ENCODE measurements around the gene WNT9A. TPM values are rescaled to one million over a fixed set of nuclear protein-coding genes. Genes with fewer than 3 reads are reported as not detected.
A peak's percentile ranks its signal among the peaks of the same experiment; 100 is the strongest.
"Not testable (repeated sequence)": the region's sequence is repeated elsewhere in the genome, so short reads cannot be mapped to it uniquely, and the experiment has no call there.

The WNT9A gene, protein sequence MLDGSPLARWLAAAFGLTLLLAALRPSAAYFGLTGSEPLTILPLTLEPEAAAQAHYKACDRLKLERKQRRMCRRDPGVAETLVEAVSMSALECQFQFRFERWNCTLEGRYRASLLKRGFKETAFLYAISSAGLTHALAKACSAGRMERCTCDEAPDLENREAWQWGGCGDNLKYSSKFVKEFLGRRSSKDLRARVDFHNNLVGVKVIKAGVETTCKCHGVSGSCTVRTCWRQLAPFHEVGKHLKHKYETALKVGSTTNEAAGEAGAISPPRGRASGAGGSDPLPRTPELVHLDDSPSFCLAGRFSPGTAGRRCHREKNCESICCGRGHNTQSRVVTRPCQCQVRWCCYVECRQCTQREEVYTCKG
- 0.64 and 0.76 TPM in 2 replicates for total RNA-seq

DNA sequence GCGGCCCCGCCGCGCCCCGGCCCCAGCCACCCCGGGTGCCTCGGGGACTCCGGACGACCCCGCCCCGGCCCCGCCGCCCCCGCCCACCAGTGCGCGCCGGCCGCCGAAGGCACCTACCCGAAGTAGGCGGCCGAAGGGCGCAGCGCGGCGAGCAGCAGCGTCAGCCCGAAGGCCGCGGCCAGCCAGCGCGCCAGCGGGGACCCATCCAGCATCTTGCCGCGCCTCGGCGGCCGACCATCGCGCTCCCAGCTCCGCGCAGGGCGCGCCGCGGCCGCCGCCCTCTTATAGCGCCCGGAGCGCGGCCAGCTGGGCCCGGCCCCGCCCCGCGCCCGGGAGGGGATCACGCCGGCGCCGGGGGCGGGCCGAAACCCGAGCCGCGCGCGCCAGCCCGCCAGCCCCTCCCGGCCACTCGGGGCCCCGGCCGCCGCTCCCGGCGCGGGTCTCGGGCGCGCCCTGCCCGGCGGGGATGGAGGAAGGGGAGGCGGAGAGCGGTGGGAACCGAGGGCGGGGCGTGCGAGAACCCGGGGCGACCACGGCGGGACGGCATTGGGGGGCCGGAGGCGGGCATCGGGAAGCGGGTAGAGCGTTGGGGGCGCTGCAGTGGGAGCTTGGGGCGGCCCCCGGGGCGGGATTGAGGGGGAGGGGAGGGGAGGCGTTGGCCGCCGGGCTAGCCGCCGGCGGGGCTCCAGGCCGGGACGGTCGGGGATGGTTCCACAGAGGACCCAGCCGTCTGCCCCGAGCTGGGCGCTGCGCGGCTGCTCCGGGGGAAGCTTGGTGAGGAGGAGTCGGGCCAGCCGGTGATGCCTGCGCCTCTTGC, at the start of gene WNT9A:
TSS of gene WNT9A (minus strand) at position 257 of the 817 bp plus-strand sequence. CDS start at position 212, 45 bp downstream.
- peak in 1 of 2 donors; percentile 75 for DNase-seq (ENCODE audit: low read depth in 2 of 2)

DNA sequence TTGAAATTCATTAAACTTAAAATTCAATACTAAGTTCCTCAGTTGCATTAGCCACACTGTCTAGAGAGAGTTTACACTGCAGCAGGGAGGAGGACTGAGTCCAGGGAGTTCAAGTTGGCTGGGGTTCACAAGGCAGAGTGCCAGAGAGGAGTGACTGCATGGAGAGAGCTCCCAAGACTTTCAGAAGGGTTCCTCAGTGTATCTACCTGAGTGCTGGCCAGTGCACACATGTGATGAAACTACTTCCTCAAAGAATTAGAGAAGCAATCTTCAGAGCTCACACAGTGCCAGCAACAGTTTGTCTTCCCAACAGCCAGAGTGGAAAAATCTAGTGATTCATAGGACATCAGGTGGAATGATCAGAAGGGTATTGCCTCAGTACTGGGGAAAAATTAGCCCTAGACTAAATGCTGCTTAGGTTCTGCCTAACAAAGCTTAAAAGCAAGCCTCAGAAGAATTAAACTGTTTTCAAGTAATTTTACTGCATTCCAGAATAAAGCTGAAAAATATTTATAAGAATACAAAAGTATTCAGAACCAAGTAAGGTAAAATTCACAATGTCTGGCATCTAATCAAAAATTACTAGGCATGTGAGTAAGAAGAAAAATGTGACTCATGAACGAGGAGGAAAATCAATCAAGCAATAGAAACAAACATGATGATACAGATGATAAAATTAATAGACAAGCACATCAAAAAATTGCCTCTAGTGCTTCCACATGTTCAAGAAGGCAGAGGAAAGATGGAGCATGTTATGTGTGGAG, 48.6 kb upstream of the WNT9A start:
- no peak for DNase-seq (ENCODE audit: low read depth in 2 of 2)

DNA sequence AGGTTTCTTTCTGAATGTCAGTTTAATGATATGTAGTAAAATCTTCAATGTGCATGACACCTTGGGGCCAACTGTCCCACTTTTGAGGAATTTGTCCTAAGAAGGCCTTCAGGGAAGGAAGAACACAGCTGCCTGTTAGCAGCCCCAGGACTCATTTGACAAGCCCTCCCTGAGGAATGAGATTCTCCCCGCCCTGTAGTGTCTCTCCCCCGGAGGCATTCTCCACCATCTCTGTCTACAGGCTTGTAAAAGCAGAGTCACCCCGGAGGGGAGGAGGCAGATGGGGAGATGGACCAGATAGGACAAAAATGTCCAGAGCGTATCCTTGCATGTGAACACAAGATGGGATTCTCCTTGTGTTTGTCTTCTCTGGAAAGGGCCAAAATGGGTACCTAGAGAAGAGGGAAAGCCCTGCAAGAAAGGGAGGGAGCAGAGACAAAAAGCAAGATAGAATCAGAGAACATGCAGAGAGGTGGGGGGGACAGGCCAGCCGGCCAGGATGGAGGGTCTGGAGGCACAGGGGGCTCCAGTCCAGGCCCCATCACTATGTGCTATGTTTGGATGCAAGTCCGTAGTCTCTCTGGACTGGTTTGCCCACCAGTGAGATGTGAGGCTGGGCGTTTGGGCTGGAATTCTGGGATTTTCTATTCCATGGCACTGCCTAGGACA, 47.0 kb upstream of the WNT9A start:
- DNase-seq (ENCODE audit: low read depth in 2 of 2): no peak

DNA sequence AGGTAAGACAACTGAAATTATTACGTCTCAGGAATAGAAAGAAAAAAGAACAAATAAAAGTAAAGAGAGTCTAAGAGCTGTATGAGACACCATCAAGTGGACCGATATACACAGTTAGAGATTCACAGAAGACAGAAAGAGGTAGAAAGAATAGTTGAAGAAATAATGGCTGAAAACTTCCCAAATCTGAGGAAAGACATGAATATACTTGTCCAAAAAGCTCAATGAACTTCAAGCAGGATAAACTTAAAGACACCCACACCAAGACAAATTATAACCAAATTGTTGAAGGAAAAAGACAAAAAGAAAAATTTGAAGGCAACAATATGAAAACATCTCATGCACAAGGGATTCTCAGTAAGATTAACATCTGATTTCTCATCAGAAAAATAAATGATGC, 39.4 kb upstream of the WNT9A start:
- no peak for DNase-seq (ENCODE audit: low read depth in 2 of 2)

DNA sequence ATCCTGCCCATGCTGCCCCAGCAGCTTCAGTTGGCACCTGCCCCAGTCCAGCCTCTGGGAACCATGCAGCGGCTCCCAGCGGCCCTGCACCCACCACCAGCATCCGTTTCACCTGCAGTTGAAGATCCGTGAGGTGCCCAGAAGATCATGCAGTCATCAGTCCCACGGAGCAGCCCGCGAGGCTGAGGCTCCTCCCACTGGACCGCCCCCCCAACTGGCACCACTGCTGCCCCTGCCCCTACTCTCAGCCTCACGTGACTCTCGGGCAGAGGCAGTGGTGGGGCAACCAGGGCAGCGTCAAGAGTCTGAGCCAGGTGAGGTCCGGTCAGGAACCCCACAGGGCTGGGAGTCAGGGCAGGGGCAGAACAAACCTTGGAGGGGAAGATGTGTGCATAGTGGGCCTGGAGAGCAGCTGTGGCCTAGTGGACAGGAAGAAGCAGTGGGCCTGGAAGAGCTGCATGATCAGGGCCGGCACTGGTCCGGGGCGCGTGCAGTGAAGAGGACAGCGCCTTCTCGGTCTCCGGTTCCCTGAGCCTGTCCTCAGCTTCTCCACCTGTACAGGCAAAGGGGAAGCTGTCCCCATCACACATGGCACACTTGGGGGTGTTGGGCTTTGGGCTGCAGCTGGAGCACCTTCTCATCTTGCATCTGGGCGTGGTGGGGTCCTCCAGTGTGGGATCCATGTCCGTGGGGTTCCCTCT, 28.0 kb upstream of the WNT9A start:
- DNase-seq (ENCODE audit: low read depth in 2 of 2): not testable (repeated sequence)

DNA sequence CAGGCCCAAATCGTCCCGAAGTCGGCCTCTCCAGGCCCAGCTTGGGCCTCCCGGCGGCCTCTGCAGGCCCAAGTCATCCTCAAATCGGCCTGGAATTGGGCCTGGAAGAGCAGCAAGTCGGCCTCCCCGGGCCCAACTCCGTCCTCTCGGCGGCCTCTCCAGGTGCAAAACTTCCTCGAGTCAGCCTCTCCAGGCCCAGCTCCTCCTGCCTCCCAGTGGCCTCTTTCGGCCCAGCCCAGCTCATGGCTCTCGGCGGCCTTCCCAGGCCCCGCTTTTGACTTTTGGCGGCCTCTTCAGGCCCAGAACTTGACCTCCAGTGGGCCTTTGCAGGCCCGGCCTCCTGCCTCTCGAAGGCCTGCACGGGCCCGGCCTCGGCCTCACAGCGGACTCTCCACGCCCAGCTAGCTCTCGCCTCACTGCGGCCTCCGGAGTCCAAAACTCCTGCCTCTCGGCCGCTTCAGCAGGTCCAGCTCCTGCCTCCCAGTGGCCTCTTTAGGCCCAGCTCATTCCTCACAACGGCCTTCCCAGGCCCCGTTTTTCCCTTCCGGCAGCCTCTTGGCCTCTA, 26.1 kb upstream of the WNT9A start:
- DNase-seq (ENCODE audit: low read depth in 2 of 2): not testable (repeated sequence)

DNA sequence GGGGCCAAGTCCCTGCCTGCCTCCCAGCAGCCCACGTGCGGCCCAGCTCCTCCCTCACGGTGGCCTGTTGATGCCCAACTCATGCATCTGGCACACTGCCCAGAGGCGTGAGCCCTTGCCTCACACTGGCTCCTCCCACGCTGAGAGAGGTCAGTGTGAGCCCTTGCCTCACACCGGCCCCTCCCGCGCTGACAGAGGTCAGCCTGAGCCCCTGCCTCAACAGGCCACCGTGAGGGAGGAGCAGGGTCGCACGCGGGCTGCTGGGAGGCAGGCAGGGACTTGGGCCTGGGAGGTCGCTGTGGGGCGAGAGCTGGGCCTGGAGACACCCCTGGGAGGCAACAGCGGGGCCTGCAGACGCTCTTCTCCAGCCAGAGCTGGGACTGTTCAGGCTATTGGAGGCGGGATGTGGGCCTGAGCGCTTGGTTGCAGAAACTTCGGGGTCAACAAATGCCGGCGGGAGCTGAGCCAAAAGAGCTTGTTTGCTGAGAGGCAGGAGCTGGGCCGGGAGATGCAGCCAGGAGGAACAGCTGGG, 25.2 kb upstream of the WNT9A start:
- DNase-seq (ENCODE audit: low read depth in 2 of 2): not testable (repeated sequence)

DNA sequence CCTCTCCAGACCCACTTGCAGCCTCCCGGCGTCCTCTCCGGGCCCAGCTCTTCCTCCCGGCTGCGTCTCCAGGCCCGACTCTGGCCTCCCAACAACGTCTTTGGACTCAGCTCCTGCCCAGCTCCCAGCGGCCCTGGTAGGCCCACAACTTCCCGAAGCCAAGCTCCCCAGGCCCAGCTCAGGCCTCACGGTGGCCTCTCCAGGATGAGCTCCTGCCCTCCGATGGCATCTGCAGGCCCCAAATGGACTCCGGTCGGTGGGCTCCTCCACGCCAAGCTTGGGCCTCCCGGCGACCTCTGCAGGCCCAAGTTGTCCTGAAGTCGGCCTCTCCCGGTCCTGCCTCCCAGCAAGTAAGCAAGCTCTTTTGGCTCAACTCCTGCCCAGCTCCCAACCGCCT, 24.5 kb upstream of the WNT9A start:
- not testable (repeated sequence) for DNase-seq (ENCODE audit: low read depth in 2 of 2)

DNA sequence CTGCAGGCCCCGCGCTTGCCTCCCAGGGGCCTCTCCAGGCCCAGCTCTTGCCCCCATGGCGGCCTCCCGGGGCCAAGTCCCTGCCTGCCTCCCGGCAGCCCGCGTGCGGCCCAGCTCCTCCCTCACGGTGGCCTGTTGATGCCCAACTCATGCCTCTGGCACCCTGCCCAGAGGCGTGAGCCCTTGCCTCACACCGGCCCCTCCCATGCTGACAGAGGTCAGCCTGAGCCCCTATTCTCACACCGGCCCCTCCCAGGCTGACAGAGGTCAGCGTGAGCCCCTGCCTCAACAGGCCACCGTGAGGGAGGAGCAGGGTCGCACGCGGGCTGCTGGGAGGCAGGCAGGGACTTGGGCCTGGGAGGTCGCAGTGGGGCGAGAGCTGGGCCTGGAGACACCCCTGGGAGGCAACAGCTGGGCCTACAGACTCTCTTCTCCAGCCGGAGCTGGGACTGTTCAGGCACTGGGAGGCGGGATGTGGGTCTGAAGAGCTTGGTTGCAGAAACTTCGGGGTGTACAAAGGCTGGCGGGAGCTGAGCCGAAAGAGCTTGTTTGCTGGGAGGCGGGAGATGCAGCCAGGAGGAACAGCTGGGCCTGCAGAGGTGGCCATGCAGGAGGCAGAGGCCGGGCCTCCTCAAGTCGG, 24.0 kb upstream of the WNT9A start:
- not testable (repeated sequence) for DNase-seq (ENCODE audit: low read depth in 2 of 2)

DNA sequence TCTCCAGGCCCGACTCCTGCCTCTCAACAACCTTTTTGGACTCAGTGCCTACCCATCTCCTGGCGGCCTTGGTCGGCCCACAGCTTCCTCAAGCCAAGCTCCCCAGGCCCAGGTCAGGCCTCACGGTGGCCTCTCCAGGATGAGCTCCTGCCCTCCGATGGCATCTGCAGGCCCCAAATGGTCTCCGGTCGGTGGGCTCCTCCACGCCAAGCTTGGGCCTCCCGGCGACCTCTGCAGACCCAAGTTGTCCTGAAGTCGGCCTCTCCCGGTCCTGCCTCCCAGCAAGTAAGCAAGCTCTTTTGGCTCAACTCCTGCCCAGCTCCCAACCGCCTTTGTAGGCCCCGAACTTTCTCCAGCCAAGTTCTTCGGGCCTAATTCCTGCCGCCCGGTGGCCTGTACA, 23.5 kb upstream of the WNT9A start:
- not testable (repeated sequence) for DNase-seq (ENCODE audit: low read depth in 2 of 2)

DNA sequence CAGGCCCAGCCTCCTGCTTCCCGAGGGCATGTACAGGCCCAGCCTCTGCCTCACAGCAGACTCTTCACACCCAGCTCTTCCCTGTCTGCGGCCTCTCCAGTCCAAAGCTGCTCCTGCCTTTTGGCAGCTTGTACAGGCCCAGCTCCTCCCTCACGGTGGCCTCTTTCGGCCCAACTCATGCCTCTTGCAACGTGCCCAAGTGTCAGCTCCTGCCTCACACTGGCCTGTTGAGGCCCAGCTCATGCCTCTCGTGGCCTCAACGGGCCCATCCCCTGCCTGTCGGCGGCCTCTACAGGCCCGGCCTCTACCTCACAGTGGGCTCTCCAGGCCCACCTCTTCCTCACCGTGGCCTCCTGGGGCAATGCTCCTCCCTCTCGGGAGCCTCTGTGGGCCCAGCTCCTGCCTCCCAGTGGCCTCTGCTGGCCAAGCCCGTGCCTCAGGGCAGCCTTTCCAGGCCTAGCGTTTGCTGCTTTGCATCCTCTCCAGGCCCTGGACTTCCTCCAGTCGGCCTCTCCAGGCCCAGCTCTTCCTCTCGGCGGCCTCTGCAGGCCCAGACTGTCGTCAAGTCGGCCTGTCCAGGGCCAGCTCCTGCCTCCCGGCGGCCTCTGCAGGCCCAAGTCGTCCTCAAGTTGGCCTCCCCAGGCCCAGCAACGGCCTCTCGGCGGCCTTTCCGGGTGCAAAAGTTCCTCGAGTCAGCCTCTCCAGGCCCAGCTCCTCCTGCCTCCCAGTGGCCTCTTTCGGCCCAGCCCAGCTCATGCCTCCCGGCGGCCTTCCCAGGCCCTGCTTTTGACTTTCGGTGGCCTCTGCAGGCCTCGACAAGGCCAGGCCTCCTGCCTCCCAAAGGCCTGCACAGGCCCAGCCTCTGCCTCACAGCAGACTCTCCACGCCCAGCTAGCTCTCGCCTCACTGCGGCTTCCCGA, 22.6 kb upstream of the WNT9A start:
- DNase-seq (ENCODE audit: low read depth in 2 of 2): not testable (repeated sequence)

DNA sequence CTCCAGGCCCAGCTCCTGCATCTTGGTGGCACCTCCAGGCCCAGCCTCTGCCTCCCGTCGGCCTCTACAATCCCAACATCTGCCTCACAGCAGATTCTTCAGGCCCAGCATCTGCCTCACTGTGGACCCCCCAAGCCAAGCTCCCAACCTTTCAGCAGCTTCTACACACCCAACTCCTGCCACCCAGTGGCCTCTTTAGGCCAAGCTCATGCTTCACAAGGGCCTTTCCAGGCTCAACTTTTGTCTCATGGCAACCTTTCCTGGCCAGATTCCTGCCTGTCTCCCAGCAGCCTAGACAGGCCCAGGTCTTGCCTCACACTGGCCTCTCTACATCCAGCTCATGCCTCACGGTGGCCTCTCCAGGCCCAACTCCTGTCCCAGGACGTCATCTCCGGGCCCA, 20.1 kb upstream of the WNT9A start:
- not testable (repeated sequence) for DNase-seq (ENCODE audit: low read depth in 2 of 2)

DNA sequence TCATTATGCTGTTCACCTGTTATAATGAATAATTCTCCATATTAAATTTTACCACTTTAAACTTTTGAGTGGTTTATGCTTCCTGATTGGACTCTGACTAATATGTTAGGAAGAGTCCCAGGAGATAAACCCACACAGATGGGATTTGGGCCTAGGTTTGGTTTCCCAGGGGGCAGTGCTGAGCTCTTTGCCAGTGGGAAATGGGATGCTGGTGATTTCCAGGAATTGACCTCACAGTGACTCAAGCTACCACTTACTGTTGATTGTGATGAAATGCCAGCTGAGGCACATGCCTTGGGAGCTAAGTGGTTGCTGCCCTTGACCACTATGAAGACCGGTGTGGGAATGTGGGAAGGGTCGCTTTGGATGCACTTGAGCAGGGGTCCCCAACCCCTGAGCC, 19.0 kb upstream of the WNT9A start:
- not testable (repeated sequence) for DNase-seq (ENCODE audit: low read depth in 2 of 2)

DNA sequence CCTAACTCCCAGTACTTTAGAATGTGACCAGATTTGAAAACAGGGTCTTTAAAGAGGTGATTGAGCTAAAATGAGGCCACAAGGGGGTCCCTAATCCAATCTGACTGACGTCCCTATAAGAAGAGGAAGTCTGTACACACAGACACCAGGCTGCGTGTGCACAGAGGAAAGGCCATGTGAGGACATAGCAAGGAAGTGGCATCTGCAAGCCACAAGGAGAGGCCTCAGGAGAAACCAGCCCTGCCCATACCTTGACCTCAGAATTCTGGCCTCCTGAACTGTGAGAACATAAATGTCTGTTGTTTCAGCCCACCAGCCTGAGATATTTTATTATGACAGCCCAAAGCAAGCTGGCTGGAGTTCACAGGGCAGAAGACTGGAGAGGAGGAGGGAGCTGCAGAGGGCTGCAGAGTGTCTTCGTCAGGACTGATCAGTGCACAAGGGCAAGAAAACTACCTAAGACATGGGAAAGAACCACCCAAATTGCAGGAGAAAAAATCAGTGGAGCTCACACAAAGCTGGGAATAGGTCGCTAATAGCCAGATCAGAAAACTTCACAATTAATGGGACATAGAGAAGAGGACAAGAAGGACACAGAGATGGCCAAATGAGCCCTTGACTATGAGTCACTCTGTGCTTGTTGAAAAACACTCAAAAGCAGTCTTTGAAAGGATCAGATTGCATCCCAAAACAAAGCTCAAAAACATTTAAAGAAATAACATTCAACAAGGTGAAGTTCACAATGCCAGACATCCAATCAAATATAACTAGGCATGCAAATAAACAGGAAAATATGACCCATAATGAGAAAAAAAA, 14.1 kb upstream of the WNT9A start:
- DNase-seq (ENCODE audit: low read depth in 2 of 2): no peak

DNA sequence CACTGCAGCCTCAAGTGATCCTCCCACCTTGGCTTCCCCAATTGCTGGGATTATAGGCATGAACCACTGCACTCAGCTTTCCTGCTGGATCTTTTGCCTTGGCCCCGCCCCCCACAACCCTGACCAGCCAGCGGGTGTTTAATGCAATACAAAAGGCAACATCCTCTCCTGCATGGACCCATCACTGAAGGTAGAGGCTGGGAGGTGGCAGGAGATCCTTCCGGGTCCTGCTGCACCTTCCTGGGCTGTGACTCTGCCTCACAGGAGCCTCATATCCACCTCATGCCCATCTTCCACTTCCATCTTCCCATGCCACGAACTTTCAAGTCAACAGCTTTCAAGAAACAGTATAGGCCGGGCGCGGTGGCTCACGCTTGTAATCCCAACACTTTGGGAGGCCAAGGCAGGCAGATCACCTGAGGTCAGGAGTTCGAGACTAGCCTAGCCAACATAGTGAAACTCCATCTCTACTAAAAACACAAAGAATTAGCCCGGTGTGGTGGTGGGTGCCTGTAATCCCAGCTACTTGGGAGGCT, 11.7 kb upstream of the WNT9A start:
- no peak for DNase-seq (ENCODE audit: low read depth in 2 of 2)

DNA sequence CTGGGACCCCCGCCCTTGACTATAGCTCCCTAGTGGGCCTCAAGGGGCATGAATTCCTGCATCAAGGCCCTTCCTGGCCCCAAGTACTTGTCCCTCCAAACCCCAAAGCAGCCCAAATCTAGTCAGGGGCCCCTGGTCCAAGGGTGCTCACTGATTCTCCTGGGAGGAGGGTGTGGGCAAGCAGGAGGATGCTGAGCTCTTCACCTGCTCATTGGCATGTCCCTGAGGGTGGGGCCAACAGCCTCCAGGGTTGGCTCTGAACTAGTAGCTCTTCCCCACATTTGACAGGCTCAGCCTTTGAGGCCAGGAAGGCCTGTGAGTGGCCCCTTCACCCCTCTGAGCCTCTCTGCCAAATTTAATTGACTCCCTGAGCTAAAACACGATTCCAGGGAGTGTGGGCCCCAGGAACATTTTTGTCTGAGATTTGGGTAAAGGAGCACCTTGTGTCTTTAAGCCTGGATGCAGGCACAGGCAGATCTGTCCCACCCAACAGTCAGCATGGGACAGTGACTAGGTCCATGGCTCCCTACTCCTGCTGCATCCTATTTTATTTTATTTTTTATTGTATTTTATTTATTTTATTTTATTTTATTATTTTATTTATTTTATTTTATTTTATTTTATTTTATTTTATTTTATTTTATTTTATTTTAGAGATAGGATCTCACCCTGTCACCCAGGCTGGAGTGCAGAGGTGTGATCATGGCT, 11.0 kb upstream of the WNT9A start:
- no peak for DNase-seq (ENCODE audit: low read depth in 2 of 2)

DNA sequence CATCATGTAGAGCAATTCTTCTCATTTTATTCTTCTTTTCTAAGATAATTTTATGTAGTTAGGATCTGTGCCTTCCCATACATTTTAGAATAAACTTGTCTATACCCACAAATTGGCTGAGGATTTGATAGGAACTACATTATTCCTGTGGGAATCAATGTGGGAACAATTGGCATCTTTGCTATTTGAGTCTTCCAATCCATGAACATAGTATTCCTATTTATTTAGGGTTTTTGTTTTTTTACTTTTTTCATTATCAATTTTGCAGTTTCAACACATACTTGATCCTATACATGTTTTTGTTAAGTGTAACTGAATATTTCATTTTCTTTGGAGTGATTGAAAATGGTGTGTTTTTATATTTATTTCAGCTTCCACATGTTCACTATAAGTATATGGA, 8.1 kb upstream of the WNT9A start:
- no peak for DNase-seq (ENCODE audit: low read depth in 2 of 2)

All from dermis microvascular lymphatic vessel endothelial cell (primary cell).